Endothelial cell (in vitro differentiated cells): Measurements from ENCODE around the gene APOA4. TPM values are rescaled to one million over a fixed set of nuclear protein-coding genes. Genes with fewer than 3 reads are reported as not detected.

Experiments used
- DNase-seq: peaks from one replicate; pipeline ENCODE4 v3.0.0; 2021; ENCODE audit warnings: low spot score
- H3K27ac Mint-ChIP-seq: one replicate; pipeline ENCODE4 v1.8.0; 2021; ENCODE audit warnings: mixed read lengths, inconsistent platforms; ENCODE audit not compliant: unreplicated experiment
- H3K27me3 Mint-ChIP-seq: one replicate; pipeline ENCODE4 v1.8.0; 2021; ENCODE audit warnings: mild to moderate bottlenecking, moderate library complexity, mixed read lengths, inconsistent platforms; ENCODE audit not compliant: unreplicated experiment
- H3K36me3 Mint-ChIP-seq: one replicate; pipeline ENCODE4 v1.8.0; 2021; ENCODE audit warnings: mild to moderate bottlenecking, low read depth, mixed read lengths, inconsistent platforms; ENCODE audit not compliant: unreplicated experiment
- H3K4me1 Mint-ChIP-seq: one replicate; pipeline ENCODE4 v1.8.0; 2021; ENCODE audit warnings: mild to moderate bottlenecking, mixed read lengths, inconsistent platforms; ENCODE audit not compliant: unreplicated experiment
- H3K4me3 Mint-ChIP-seq: one replicate; pipeline ENCODE4 v1.8.0; 2021; ENCODE audit warnings: mild to moderate bottlenecking, mixed read lengths, inconsistent platforms; ENCODE audit not compliant: unreplicated experiment
- H3K9me3 Mint-ChIP-seq: one replicate; pipeline ENCODE4 v1.8.0; 2021; ENCODE audit warnings: mixed read lengths, inconsistent platforms; ENCODE audit not compliant: unreplicated experiment
- CTCF ChIP-seq: fragments of 200-600 bp; sonication (generic); IDR thresholded peaks from one replicate; pipeline ENCODE4 v1.5.0; 2021; ENCODE audit warnings: antibody characterized with exemption; ENCODE audit not compliant: unreplicated experiment
- total RNA-seq: library from RNA; stranded (reverse); fragmentation: NEBNext Ultra II Directional; extraction: Animal tissue kit (Norgen Biotek cat#: 25700); gene quantifications from one replicate; pipeline ENCODE4 v1.2.1, GENCODE V29; 2021; ENCODE audit not compliant: unreplicated experiment

The APOA4 gene
- total RNA-seq, 1 donor from 2014 or later: not detected

- Mint-ChIP-seq H3K4me1 (no peaks in the 10 kb centered on the region), H3K27me3 (peaks cover 1% of the 10 kb centered on the region), H3K4me3 (no peak overlapping the region), H3K36me3 (peaks cover 23% of the 10 kb centered on the region), H3K9me3 (no peaks in the 10 kb centered on the region), H3K27ac (no peak overlapping the region)
- DNase-seq: no peak
- no peak for TF ChIP-seq CTCF
These were observed 39.1 kb upstream of the APOA4 start for GRCh38 chr11:116862185-116862584.

GRCh38 chr11:116861539-116861938, 38.4 kb upstream of the APOA4 start:
- Mint-ChIP-seq H3K36me3 (peaks cover 25% of the 10 kb centered on the region), H3K27ac (no peak overlapping the region), H3K27me3 (peaks cover 1% of the 10 kb centered on the region), H3K4me1 (no peaks in the 10 kb centered on the region), H3K9me3 (no peaks in the 10 kb centered on the region), H3K4me3 (no peak overlapping the region)
- TF ChIP-seq CTCF: no peak
- DNase-seq: no peak

- Mint-ChIP-seq H3K4me1 (no peaks in the 10 kb centered on the region), H3K36me3 (peaks cover 26% of the 10 kb centered on the region), H3K27ac (no peak overlapping the region), H3K4me3 (no peak overlapping the region), H3K9me3 (no peaks in the 10 kb centered on the region), H3K27me3 (peaks cover 1% of the 10 kb centered on the region)
- DNase-seq: no peak
- TF ChIP-seq CTCF: no peak
These were observed 37.2 kb upstream of the APOA4 start for GRCh38 chr11:116860303-116860702.

GRCh38 chr11:116859175-116859574, 36.1 kb upstream of the APOA4 start:
- peaks cover 26% of the 10 kb centered on the region for H3K36me3 Mint-ChIP-seq
- no peak for TF ChIP-seq CTCF
- no peak overlapping the region for H3K27ac Mint-ChIP-seq
- H3K4me3 Mint-ChIP-seq: no peak overlapping the region
- no peaks in the 10 kb centered on the region for H3K4me1 Mint-ChIP-seq
- no peak for DNase-seq
- peaks cover 1% of the 10 kb centered on the region for H3K27me3 Mint-ChIP-seq
- no peaks in the 10 kb centered on the region for H3K9me3 Mint-ChIP-seq

- DNase-seq: no peak
- no peak for TF ChIP-seq CTCF
- Mint-ChIP-seq H3K36me3 (peaks cover 21% of the 10 kb centered on the region), H3K4me1 (no peaks in the 10 kb centered on the region), H3K9me3 (no peaks in the 10 kb centered on the region), H3K4me3 (no peak overlapping the region), H3K27me3 (peaks cover 1% of the 10 kb centered on the region), H3K27ac (no peak overlapping the region)
These were observed 34.8 kb upstream of the APOA4 start for GRCh38 chr11:116857936-116858335.
